PC-9 (cell line): ENCODE results near the gene COA6.

Experiments
- CTCF ChIP-seq: fragments of 200-600 bp; sonication (generic); conservative IDR thresholded peaks from 2 replicates; pipeline ENCODE4 v1.6.1; 2017; ENCODE audit warnings: mixed run types, antibody characterized with exemption, mild to moderate bottlenecking, moderate library complexity
- EZH2 ChIP-seq: fragments of 200-600 bp; sonication (generic); IDR thresholded peaks from 2 replicates; pipeline ENCODE4 v1.8.0; 2017; ENCODE audit warnings: antibody characterized with exemption, low read depth

GRCh38 chr1:234327577-234328164 is 45.6 kb upstream of the COA6 start:
- TF ChIP-seq CTCF (no peak), EZH2 (no peak)
